Umbilical cord (tissue), 2 donors: ENCODE results near the gene NDUFS8. TPM values are rescaled to one million over a fixed set of nuclear protein-coding genes. Genes with fewer than 3 reads are reported as not detected.

Experiments
- DNase-seq: peaks from one replicate; pipeline ENCODE4 v3.0.0-alpha.2; 2015; ENCODE audit warnings: low spot score
- total RNA-seq: library from RNA; depleted of rRNA; stranded (reverse); fragments of >200 nt; gene quantifications from one replicate; pipeline ENCODE4 v1.2.3, GENCODE V29; 2014; ENCODE audit warnings: low replicate concordance; ENCODE audit not compliant: insufficient read depth

NDUFS8 gene
- total RNA-seq, 1 donor from 2014 or later: 52.7 TPM

GRCh38 chr11:68048681-68049508, 18.4 kb downstream of the NDUFS8 start:
- DNase-seq: no peak

GRCh38 chr11:68049509-68050370, 19.3 kb downstream of the NDUFS8 start:
- no peak for DNase-seq

GRCh38 chr11:68050371-68050841, 19.9 kb downstream of the NDUFS8 start:
- DNase-seq: no peak

- no peak for DNase-seq
These were observed 21.0 kb downstream of the NDUFS8 start for GRCh38 chr11:68051191-68052136.

- DNase-seq: no peak
These were observed 21.8 kb downstream of the NDUFS8 start for GRCh38 chr11:68052137-68052873.

GRCh38 chr11:68053117-68053516, 22.6 kb downstream of the NDUFS8 start:
- DNase-seq: no peak

- DNase-seq: no peak
These were observed 23.7 kb downstream of the NDUFS8 start for GRCh38 chr11:68053981-68054812.

GRCh38 chr11:68056317-68057285, 26.1 kb downstream of the NDUFS8 start:
- no peak for DNase-seq

GRCh38 chr11:68057807-68058206, 27.3 kb downstream of the NDUFS8 start:
- DNase-seq: no peak

- DNase-seq: no peak
These were observed 31.0 kb downstream of the NDUFS8 start for GRCh38 chr11:68061508-68061907.

GRCh38 chr11:68064926-68065325, 34.4 kb downstream of the NDUFS8 start:
- DNase-seq: no peak

- no peak for DNase-seq
These were observed 35.4 kb downstream of the NDUFS8 start for GRCh38 chr11:68065841-68066240.

- no peak for DNase-seq
These were observed 36.3 kb downstream of the NDUFS8 start for GRCh38 chr11:68066742-68067141.

- no peak for DNase-seq
These were observed 37.5 kb downstream of the NDUFS8 start for GRCh38 chr11:68067991-68068390.

- no peak for DNase-seq
These were observed 41.0 kb downstream of the NDUFS8 start for GRCh38 chr11:68071281-68072048.

GRCh38 chr11:68074584-68075352, 44.3 kb downstream of the NDUFS8 start:
- no peak for DNase-seq
